Pancreas (tissue), 10 donors: ENCODE results near the gene UFD1. TPM values are rescaled to one million over a fixed set of nuclear protein-coding genes. Genes with fewer than 3 reads are reported as not detected.
A peak's percentile ranks its signal among the peaks of the same experiment; 100 is the strongest.

Source experiments
- ATAC-seq, 4 donors: fragments of 200-7000 bp; cut with Tn5 transposase; one replicate each; pipeline versions ENCODE4 v1.8.0 to v1.9.1; 2020; ENCODE audit warnings: mild to moderate bottlenecking in 4 of 4, moderate library complexity in 4 of 4
- DNase-seq, 6 donors: peaks; one replicate each; pipeline ENCODE4 v3.0.0-alpha.2; 2020
- FAIRE-seq: peaks from 2 replicates; lab custom pipeline; 2012; peaks lifted over from hg19 to GRCh38; lab: Jason Lieb, UNC
- H3K27ac ChIP-seq, 4 donors: fragments of 200-600 bp; sonication (generic); 1 replicate in 3 of 4; 2 replicates in 1 of 4; pipeline versions ENCODE4 v1.5.0 to v1.8.0; 2020
- H3K27me3 ChIP-seq, 4 donors: fragments of 200-600 bp; one replicate each; pipeline ENCODE4 v1.8.0; 2021
- H3K36me3 ChIP-seq, 3 donors: fragments of 200-600 bp; sonication (generic) in 1 of 3; one replicate each; pipeline versions ENCODE4 v1.5.0 to v1.8.0; 2020 to 2021
- H3K4me1 ChIP-seq, 3 donors: fragments of 200-600 bp; one replicate each; pipeline ENCODE4 v1.8.0; 2021
- H3K4me3 ChIP-seq, 4 donors: fragments of 200-600 bp; sonication (generic) in 2 of 4; one replicate each; pipeline versions ENCODE4 v1.5.0 to v1.8.0; 2020 to 2021
- H3K9me3 ChIP-seq, 4 donors: fragments of 200-600 bp; one replicate each; pipeline ENCODE4 v1.8.0; 2021
- WGBS, 2 donors: extraction: QIAGEN DNeasy Blood & Tissue Kit; methylation state at CpG; one replicate each; pipeline ENCODE4 v1.1.7; 2013; 5-methylcytosine and 5-hydroxymethylcytosine counted together
- intact Hi-C, 3 donors: fragments of 100-400 bp; cut with DNase I; formaldehyde crosslinking; loops; one replicate each; pipeline versions ENCODE4 v1.11.1 to v1.14.2; 2022
- polyA plus RNA-seq, 2 donors: library from polyadenylated mRNA; stranded (reverse); fragments of 200-250 nt; gene quantifications; one replicate each; pipeline ENCODE4 v1.2.3, GENCODE V29; 2013
- total RNA-seq, 6 donors: library from RNA; stranded (reverse); fragmentation: NEBNext Ultra II Directional in 4 of 6; extraction: Animal tissue kit (Norgen Biotek cat#: 25700) in 4 of 6; gene quantifications; one replicate each; pipeline versions ENCODE4 v1.2.1 to v1.2.4, GENCODE V29; 2021 to 2023
- TF ChIP-seq, protein P1 (sequence below), 4 donors: fragments of 200-600 bp; sonication (generic) in 3 of 4; IDR thresholded peaks; one replicate each; pipeline versions ENCODE4 v1.5.0 to v1.8.0; 2021; ENCODE audit warnings: antibody characterized with exemption in 4 of 4
- donor health status: healthy with polysubstance abuse.
- donor health status: DM: no; HTN: no; CAD: no; lungs with moderate emphysema.
- donor health status: DM: no; HTN: no; CAD: no.
- donor health status: control.
- donor health status: control.
- donor health status: Bipolar disorder and iron deficiency.
- donor health status: DM: yes; HTN: yes; CAD: no.
- donor health status: DM: no; HTN: no; CAD: no.
- donor health status: DM: no; HTN: no; CAD: no.
- donor health status: DM: yes; HTN: yes; CAD: no.

Gene UFD1
- total and polyA plus RNA-seq, 8 donors, result 14.2 to 37.9 (median 23.5) TPM

DNA sequence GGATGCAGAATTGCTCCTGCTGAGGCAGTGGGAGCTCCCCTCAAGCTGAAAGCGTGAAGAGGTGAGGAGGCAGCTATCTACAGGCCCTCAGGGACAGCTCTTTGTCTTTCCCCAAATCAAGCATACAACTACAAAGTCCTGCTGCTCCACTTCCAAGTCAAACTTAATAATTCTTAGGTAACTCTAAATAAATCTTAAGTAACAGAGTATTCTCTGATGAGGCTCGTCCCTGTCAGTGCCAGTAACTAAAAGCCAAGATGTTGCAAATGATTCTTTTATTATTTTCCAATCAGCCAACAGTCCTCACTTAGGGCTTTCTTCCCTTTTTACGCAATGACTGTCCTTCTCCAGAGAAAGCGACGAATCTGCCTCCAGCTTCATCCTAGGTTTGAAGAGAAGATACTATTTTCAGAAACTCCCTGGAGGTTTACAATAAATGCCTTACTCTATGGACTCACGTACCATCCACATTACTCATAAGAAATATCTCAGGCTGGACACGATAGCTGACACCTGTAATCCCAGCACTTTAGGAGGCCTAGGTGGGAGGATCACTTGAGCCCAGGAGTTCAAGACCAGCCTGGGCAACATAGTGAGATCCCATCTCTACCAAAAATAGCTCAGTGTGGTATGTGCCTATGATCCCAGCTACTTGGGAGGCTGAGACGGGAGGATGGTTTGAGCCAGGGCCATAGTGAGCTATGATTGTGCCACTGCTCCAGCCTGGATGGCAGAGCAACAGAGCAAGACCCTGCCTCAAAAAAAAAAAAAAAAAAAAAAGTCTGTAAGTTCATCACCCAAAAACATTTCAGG lies 28.4 kb downstream of the UFD1 start:
- intact Hi-C loops, result no loop called here
- H3K27ac ChIP-seq, result no peak overlapping the region
- 86 to 89% methylated on average over 8 of the region's 8 CpGs for WGBS, 2 donors
- ATAC-seq (no peak), FAIRE-seq (no peak), DNase-seq (no peak)
- no peak overlapping the region for H3K4me3 ChIP-seq
- TF ChIP-seq, protein P1, sequence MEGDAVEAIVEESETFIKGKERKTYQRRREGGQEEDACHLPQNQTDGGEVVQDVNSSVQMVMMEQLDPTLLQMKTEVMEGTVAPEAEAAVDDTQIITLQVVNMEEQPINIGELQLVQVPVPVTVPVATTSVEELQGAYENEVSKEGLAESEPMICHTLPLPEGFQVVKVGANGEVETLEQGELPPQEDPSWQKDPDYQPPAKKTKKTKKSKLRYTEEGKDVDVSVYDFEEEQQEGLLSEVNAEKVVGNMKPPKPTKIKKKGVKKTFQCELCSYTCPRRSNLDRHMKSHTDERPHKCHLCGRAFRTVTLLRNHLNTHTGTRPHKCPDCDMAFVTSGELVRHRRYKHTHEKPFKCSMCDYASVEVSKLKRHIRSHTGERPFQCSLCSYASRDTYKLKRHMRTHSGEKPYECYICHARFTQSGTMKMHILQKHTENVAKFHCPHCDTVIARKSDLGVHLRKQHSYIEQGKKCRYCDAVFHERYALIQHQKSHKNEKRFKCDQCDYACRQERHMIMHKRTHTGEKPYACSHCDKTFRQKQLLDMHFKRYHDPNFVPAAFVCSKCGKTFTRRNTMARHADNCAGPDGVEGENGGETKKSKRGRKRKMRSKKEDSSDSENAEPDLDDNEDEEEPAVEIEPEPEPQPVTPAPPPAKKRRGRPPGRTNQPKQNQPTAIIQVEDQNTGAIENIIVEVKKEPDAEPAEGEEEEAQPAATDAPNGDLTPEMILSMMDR (IDR thresholded peaks at IDR 0.05), result no peak
- no peaks in the 10 kb centered on the region for H3K9me3 ChIP-seq
- H3K4me1 ChIP-seq, result peaks cover 3 to 12% (median 9%) of the 10 kb centered on the region in 3 donors
- no peaks in the 10 kb centered on the region for H3K27me3 ChIP-seq
- H3K36me3 ChIP-seq, result peaks cover 0 to 27% (median 13%) of the 10 kb centered on the region in 3 donors

DNA sequence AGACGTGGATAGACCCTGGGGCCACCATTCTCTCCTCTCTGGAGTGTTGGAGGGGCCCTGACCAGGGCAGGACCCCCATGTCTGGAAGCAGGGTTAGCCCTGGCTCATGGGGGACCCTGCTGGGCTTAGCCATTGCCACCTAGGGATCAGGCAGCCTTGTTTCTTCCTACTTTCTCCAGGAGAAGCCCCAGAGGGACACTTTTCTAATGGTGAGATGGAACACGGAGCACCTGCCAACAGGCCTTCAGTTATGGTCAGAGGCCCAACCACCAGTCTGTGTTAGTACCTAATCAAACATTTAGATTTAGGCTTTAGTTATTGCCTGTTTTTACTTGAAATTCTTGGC lies 29.6 kb downstream of the UFD1 start:
- FAIRE-seq (no peak), DNase-seq (no peak), ATAC-seq (no peak)
- H3K27ac ChIP-seq, result no peak overlapping the region
- H3K36me3 ChIP-seq, result peaks cover 0 to 16% (median 7%) of the 10 kb centered on the region in 3 donors
- H3K27me3 ChIP-seq, result no peaks in the 10 kb centered on the region
- no peaks in the 10 kb centered on the region for H3K9me3 ChIP-seq
- H3K4me1 ChIP-seq, result peaks cover 8 to 19% (median 17%) of the 10 kb centered on the region in 3 donors
- 74 to 81% methylated on average over 2 of the region's 2 CpGs for WGBS, 2 donors
- no peak overlapping the region for H3K4me3 ChIP-seq
- intact Hi-C loops, result no loop called here
- TF ChIP-seq, protein P1 (IDR thresholded peaks at IDR 0.05), result no peak

DNA sequence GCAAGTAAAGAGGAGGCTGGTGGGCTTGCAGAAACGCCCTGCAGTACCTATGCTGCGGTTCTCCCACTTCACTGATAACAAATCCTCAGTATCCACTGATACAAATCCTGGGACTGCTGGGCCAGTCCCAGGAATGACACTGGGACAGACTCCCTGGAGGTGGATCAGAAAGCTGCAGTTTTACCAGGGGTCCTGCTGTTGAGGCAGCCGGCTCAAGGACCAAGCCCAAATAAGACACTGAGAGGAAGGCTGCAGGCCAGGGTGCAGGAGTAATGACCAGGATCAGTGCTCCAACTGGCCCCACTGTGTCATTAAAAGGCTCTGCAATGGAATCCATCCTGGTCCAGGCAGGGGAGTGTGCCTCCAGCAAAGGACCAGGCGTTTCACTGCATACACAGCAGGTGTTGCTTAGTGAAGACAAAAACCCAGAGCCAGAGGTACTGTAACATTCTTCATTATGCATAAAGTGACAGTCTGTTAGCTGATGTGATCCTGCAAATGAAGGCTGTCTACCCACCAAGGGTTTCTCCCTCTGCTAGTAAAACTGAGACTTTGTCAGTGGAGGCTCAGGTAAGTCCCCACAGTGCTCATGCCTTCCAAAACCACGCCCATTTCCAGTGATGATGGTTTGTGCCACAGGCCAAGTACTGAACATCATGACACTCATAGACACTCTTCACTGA lies 30.1 kb downstream of the UFD1 start:
- intact Hi-C loops, result no loop called here
- 54 to 55% methylated on average over 5 of the region's 5 CpGs for WGBS, 2 donors
- peak overlapping the region in 2 of 4 donors; percentile 84 to 96 for H3K4me3 ChIP-seq
- H3K9me3 ChIP-seq, result no peaks in the 10 kb centered on the region
- no peak for ATAC-seq
- TF ChIP-seq, protein P1 (IDR thresholded peaks at IDR 0.05), result no peak
- H3K27ac ChIP-seq, result no peak overlapping the region
- FAIRE-seq, result no peak
- no peak for DNase-seq
- H3K36me3 ChIP-seq, result peaks cover 0 to 17% (median 3%) of the 10 kb centered on the region in 3 donors
- peaks cover 8 to 19% (median 17%) of the 10 kb centered on the region in 3 donors for H3K4me1 ChIP-seq
- H3K27me3 ChIP-seq, result no peaks in the 10 kb centered on the region

DNA sequence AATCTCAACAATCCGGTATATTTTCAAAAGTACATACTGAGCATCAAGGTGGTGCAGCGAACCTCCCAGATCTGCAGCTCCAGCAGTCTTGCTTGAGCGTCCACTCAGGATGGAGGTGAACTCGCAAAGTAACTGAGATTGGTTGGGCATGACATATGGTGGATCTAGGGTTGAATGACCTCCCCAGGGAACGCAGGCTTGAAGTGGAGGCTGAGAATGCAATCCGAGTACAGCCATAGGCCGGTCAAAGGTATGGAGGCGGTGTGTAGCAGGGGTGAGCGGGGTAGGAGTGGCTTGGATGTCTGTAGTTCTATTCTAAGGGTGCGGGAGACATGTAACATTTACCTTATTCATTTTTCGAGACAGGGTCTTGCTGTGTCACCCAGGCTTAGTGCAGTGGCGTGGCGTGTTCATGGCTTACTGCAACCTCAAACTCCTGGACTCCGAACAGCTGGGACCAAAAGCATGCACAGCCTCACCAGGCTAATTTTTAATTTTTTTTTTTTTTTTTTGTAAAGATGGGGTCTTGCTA lies 30.9 kb downstream of the UFD1 start:
- Histone ChIP-seq H3K4me1 (peaks cover 8 to 19% (median 17%) of the 10 kb centered on the region in 3 donors), H3K9me3 (no peaks in the 10 kb centered on the region), H3K4me3 (peak overlapping the region; percentile 51 to 96 (median 84)), H3K27ac (peak overlapping the region; percentile 93 to 97 (median 94)), H3K36me3 (peaks cover 0 to 15% (median 5%) of the 10 kb centered on the region in 3 donors), H3K27me3 (no peaks in the 10 kb centered on the region)
- ATAC-seq (peak; percentile 38 to 57 (median 54)), FAIRE-seq (no peak), DNase-seq (peak in 3 of 6 donors; percentile 28 to 40 (median 30))
- 4% methylated on average over 14 of the region's 14 CpGs for WGBS, 2 donors
- TF ChIP-seq, protein P1 (IDR thresholded peaks at IDR 0.05), result no peak
- intact Hi-C loops, result no loop called here
